Effector memory CD4-positive, alpha-beta T cell (primary cell): ENCODE measurements around the gene SACS.

Source experiments
- DNase-seq, 3 donors: peaks; one replicate each; pipeline ENCODE4 v3.0.0-alpha.2; 2020
- H3K27ac ChIP-seq: 2 replicates; pipeline ENCODE4 v1.7.0; 2013; ENCODE audit warnings: mild to moderate bottlenecking, low read length, moderate library complexity; ENCODE audit not compliant: insufficient read depth, poor library complexity, severe bottlenecking
- H3K27me3 ChIP-seq: replicated peaks from 2 replicates; pipeline ENCODE4 v1.7.0; 2013; ENCODE audit warnings: mild to moderate bottlenecking, low read length; ENCODE audit not compliant: insufficient read depth, control insufficient read depth, poor library complexity, severe bottlenecking
- H3K36me3 ChIP-seq: 2 replicates; pipeline ENCODE4 v1.7.0; 2013; ENCODE audit warnings: mild to moderate bottlenecking, low read length, moderate library complexity; ENCODE audit not compliant: control insufficient read depth, insufficient read depth
- H3K4me1 ChIP-seq: 2 replicates; pipeline ENCODE4 v1.7.0; 2013; ENCODE audit warnings: low read length, mild to moderate bottlenecking; ENCODE audit not compliant: control insufficient read depth, insufficient read depth, poor library complexity, severe bottlenecking
- H3K4me3 ChIP-seq: 2 replicates; pipeline ENCODE4 v1.7.0; 2013; ENCODE audit warnings: low read length, low read depth, mild to moderate bottlenecking; ENCODE audit not compliant: insufficient read depth, poor library complexity, severe bottlenecking
- H3K9me3 ChIP-seq: 2 replicates; pipeline ENCODE4 v1.7.0; 2013; ENCODE audit warnings: mild to moderate bottlenecking, low read length, moderate library complexity; ENCODE audit not compliant: control insufficient read depth

SACS gene

GRCh38 chr13:23391752-23392151, 41.8 kb downstream of the SACS start:
- Histone ChIP-seq H3K27ac (no peak overlapping the region), H3K27me3 (no peaks in the 10 kb centered on the region), H3K4me1 (no peaks in the 10 kb centered on the region), H3K9me3 (no peaks in the 10 kb centered on the region), H3K4me3 (no peak overlapping the region), H3K36me3 (no peaks in the 10 kb centered on the region)
- DNase-seq = no peak

GRCh38 chr13:23386533-23386932, 47.0 kb downstream of the SACS start:
- no peak for DNase-seq
- Histone ChIP-seq H3K36me3 (no peaks in the 10 kb centered on the region), H3K9me3 (no peaks in the 10 kb centered on the region), H3K27me3 (no peaks in the 10 kb centered on the region), H3K4me1 (no peaks in the 10 kb centered on the region), H3K4me3 (no peak overlapping the region), H3K27ac (no peak overlapping the region)

- Histone ChIP-seq H3K27ac (no peak overlapping the region), H3K4me3 (no peak overlapping the region), H3K9me3 (no peaks in the 10 kb centered on the region), H3K27me3 (no peaks in the 10 kb centered on the region), H3K36me3 (no peaks in the 10 kb centered on the region), H3K4me1 (no peaks in the 10 kb centered on the region)
- no peak for DNase-seq
Observed at GRCh38 chr13:23385931-23386330, 47.6 kb downstream of the SACS start.

- DNase-seq = no peak
- H3K4me3 ChIP-seq = no peak overlapping the region
- H3K4me1 ChIP-seq = no peaks in the 10 kb centered on the region
- no peak overlapping the region for H3K27ac ChIP-seq
- H3K9me3 ChIP-seq = no peaks in the 10 kb centered on the region
- H3K36me3 ChIP-seq = no peaks in the 10 kb centered on the region
- no peaks in the 10 kb centered on the region for H3K27me3 ChIP-seq
Observed at GRCh38 chr13:23384111-23384510, 49.4 kb downstream of the SACS start.

- no peak for DNase-seq
- Histone ChIP-seq H3K27ac (no peak overlapping the region), H3K27me3 (no peaks in the 10 kb centered on the region), H3K4me3 (no peak overlapping the region), H3K9me3 (no peaks in the 10 kb centered on the region), H3K4me1 (no peaks in the 10 kb centered on the region), H3K36me3 (no peaks in the 10 kb centered on the region)
Observed at GRCh38 chr13:23383151-23383550, 50.4 kb downstream of the SACS start.

- H3K27me3 ChIP-seq = no peaks in the 10 kb centered on the region
- no peak overlapping the region for H3K4me3 ChIP-seq
- H3K36me3 ChIP-seq = no peaks in the 10 kb centered on the region
- H3K9me3 ChIP-seq = no peaks in the 10 kb centered on the region
- H3K4me1 ChIP-seq = peaks cover 6% of the 10 kb centered on the region
- DNase-seq = no peak
- no peak overlapping the region for H3K27ac ChIP-seq
Observed at GRCh38 chr13:23381866-23382265, 51.6 kb downstream of the SACS start.

- peaks cover 9% of the 10 kb centered on the region for H3K4me1 ChIP-seq
- no peak for DNase-seq
- no peaks in the 10 kb centered on the region for H3K36me3 ChIP-seq
- H3K9me3 ChIP-seq = no peaks in the 10 kb centered on the region
- no peak overlapping the region for H3K27ac ChIP-seq
- H3K27me3 ChIP-seq = no peaks in the 10 kb centered on the region
- no peak overlapping the region for H3K4me3 ChIP-seq
Observed at GRCh38 chr13:23380534-23380933, 53.0 kb downstream of the SACS start.

GRCh38 chr13:23377983-23378632, 55.4 kb downstream of the SACS start:
- H3K9me3 ChIP-seq = no peaks in the 10 kb centered on the region
- peak in 2 of 3 donors; percentile 27 to 33 for DNase-seq
- peaks cover 14% of the 10 kb centered on the region for H3K4me1 ChIP-seq
- H3K27ac ChIP-seq = no peak overlapping the region
- no peak overlapping the region for H3K4me3 ChIP-seq
- H3K27me3 ChIP-seq = no peaks in the 10 kb centered on the region
- H3K36me3 ChIP-seq = no peaks in the 10 kb centered on the region

GRCh38 chr13:23377579-23377978, 55.9 kb downstream of the SACS start:
- Histone ChIP-seq H3K4me1 (peaks cover 14% of the 10 kb centered on the region), H3K27ac (no peak overlapping the region), H3K9me3 (no peaks in the 10 kb centered on the region), H3K4me3 (no peak overlapping the region), H3K27me3 (no peaks in the 10 kb centered on the region), H3K36me3 (no peaks in the 10 kb centered on the region)
- DNase-seq = no peak

GRCh38 chr13:23375001-23375971, 58.2 kb downstream of the SACS start:
- Histone ChIP-seq H3K36me3 (peaks cover 8% of the 10 kb centered on the region), H3K27me3 (no peaks in the 10 kb centered on the region), H3K4me3 (peak overlapping the region; percentile 64), H3K4me1 (peaks cover 14% of the 10 kb centered on the region), H3K9me3 (no peaks in the 10 kb centered on the region), H3K27ac (peak overlapping the region; percentile 67)
- DNase-seq = peak; percentile 96 to 98 (median 97)
